Stimulated activated CD4-positive, alpha-beta T cell treated with anti-CD3 and anti-CD28 coated beads, Interleukin-1b, Interleukin-23, amount 100 ng/mL, for 48 hours (primary cell): ENCODE measurements around the gene NOXA1.

ENCODE experiments used
- DNase-seq: peaks from one replicate; pipeline ENCODE4 v3.0.0-alpha.2; 2020

NOXA1 gene

DNA sequence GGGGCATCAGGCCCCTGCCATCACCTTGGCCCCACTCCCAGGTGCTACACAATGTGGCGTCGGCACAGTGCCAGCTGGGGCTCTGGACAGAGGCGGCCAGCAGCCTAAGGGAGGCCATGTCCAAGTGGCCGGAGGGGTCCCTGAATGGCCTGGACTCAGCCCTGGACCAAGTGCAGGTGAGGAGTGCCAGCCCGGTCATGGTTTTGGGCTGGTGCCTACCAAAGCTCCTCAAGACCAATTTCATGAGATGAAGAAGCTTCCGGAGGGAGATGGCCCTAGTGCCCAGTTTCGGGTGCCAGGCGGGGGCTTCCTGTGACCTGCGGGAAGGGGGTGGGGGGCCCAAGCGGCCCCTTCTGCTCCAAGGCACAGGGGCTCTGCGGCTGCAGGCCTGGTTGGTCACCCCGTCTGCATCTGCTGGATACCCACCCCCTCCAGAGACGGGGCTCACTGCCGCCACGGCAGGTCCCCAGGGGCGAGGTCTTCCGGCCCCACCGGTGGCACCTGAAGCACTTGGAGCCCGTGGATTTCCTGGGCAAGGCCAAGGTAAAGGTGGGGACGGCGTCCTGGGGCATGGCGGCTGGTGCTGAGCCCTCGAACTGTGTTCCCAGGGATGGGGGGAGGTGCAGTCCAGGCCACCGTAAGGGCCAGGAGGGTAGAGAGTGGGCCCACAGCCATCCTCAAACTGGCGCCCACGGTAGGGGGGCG is 5.8 kb downstream of the NOXA1 start:
- no peak for DNase-seq

DNA sequence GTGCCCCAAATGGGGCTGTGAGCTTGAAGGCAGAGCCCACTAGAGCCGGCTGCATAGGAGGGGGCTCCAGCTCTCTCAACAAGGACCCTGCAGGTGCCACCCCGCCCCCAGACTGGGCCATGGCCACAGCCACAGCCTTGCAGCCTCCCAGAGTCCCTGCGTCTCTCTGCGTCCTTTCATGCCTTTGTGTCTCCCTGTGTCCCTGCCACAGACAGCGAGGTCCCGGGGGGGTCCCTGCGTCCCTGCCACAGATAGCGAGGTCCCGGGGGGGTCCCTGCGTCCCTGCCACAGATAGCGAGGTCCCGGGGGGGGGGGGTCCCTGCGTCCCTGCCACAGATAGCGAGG is 6.3 kb downstream of the NOXA1 start:
- DNase-seq = no peak

DNA sequence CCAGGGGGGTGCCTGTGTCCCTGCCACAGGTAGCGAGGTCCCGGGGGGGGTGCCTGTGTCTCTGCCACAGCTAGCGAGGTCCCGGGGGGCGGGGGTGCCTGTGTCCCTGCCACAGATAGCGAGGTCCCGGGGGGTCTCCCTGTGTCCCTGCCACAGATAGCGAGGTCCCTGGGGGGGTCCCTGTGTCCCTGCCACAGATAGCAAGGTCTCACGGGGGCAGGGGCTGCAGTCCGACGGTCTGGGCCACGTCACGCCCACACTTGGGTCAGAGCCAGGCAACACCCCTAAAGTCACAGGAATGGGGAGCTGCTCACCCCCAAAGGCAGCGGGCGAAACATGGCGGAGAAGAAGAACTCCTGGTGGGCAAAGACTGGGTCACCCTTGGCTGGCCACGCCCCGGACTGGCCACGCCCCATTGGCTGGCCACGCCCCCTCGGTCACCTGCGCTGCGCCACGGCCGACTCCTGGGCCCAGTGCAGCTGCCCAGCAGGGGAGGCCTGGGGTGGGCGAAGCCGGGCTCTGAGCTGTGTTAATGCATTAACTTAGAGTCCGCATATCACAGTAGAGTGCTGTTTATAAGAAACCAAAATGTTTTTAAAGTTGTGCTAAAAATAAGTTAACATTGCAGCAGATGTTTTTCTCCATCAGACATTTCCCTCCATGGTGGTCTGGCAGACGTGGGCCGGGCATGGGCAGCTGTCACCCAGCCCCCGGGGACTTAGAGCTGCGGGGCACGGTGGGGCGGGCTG is 7.0 kb downstream of the NOXA1 start:
- DNase-seq = no peak

DNA sequence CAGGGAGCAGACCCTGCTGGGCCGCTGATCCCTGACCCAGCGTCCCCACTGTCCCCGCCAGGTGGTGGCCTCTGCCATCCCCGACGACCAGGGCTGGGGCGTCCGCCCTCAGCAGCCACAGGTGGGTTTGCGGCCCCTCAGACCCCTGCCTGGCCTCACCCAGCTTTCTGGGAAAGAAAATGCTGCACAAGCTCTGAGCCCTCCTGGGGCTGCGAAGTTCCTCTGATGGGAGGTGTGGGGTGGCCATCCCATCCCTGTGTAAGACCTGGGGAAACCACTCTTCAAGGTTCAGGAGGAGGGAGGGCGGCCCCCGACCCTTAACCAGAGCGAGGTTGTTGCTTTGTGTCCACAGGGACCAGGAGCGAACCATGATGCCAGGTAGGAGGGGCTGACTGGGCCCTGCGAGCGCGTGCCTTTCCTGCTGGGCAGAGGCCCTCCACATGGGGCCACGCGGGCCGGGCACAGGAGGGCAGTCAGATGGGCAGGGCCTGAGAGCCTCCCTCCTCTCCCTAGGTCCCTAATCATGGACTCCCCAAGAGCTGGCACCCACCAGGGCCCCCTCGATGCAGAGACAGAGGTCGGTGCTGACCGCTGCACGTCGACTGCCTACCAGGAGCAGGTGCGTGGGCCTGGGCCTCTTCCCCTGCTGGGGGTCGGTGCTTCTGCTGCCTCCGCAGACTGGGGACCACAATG is 7.7 kb downstream of the NOXA1 start:
- DNase-seq = no peak

DNA sequence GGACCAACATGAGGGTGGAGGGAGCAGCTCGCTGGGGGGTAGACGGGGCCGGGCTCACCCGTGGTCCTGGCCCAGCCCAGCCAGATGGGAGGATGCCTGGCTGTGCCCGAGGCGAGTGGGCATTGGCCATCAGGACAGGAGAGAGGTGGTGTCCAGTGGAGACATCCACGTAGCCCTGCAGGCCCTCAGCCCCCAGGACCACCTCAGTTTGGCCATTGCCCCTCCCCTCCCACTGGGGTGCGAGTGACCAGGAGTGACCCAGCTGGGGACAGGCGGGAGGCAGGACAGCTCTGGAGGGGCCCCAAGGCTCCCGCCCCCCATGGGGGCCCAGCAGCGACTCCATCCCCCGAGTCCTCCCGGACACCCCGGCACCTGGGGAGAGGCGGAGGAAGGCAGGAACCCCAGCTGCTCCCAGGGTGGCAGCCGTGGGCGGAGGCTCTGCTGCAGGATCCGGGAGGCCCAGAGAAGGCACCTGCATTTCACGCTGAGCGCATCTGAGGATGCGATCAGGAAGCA is 8.3 kb downstream of the NOXA1 start:
- DNase-seq = no peak

DNA sequence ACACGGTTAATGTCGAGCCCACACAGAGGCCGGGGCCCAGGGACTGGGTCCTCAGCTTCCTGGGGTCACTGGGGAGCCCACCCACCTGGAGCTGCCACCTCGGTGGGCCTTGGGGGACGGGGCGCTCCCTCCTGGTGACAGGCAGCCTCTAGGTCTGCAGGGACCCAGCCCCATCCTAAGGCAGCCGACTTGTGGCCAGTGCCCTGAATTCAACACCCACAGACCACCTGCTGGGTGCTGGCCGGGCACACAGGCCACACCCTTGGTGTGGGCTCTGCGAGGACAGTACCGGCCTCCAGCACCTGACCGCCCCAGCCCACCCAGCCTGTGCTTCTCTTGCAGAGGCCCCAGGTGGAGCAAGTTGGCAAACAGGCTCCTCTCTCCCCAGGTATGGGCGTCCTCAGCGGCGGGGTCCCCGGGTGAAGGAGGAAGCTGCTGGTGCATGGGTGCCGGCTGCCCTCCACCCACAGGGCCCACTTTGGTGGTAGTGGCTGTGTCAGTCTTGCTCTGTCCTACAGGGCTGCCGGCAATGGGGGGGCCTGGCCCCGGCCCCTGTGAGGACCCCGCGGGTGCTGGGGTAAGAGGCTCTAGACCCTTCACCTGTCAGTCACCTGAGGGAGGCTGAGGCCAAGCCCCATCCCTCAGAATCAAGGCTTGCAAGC is 9.6 kb downstream of the NOXA1 start:
- no peak for DNase-seq

DNA sequence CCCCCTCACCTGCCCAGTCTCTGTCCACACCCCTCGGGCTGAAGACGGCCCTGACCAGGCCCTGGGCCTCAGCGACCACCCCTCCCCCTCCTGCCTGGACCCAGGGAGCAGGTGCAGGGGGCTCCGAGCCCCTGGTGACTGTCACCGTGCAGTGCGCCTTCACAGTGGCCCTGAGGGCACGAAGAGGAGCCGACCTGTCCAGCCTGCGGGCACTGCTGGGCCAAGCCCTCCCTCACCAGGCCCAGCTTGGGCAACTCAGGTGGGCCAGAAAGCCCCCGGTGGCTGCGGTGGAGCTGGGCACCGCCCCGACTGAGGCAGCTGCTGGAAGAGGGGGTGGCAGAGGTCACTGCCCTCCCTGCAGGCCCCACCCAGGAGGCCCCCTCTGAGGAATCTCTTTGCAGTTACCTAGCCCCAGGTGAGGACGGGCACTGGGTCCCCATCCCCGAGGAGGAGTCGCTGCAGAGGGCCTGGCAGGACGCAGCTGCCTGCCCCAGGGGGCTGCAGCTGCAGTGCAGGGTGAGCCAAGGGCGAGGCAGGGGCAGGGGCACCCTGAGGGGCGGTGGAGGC is 10.2 kb downstream of the NOXA1 start:
- no peak for DNase-seq

DNA sequence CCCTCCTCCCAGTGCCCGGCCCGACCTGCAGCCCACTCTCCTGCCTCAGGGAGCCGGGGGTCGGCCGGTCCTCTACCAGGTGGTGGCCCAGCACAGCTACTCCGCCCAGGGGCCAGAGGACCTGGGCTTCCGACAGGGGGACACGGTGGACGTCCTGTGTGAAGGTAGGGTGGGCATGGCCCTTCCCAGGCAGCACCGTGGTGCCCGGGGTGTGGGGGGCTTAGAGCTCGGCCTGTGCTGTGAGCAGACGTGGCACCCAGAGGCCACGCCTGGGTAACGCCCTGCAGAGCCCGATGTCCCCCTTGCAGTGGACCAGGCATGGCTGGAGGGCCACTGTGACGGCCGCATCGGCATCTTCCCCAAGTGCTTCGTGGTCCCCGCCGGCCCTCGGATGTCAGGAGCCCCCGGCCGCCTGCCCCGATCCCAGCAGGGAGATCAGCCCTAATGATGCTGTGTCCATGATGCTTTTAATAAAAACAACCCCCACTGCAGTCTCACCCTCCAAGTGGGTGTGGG is 10.8 kb downstream of the NOXA1 start:
- no peak for DNase-seq

DNA sequence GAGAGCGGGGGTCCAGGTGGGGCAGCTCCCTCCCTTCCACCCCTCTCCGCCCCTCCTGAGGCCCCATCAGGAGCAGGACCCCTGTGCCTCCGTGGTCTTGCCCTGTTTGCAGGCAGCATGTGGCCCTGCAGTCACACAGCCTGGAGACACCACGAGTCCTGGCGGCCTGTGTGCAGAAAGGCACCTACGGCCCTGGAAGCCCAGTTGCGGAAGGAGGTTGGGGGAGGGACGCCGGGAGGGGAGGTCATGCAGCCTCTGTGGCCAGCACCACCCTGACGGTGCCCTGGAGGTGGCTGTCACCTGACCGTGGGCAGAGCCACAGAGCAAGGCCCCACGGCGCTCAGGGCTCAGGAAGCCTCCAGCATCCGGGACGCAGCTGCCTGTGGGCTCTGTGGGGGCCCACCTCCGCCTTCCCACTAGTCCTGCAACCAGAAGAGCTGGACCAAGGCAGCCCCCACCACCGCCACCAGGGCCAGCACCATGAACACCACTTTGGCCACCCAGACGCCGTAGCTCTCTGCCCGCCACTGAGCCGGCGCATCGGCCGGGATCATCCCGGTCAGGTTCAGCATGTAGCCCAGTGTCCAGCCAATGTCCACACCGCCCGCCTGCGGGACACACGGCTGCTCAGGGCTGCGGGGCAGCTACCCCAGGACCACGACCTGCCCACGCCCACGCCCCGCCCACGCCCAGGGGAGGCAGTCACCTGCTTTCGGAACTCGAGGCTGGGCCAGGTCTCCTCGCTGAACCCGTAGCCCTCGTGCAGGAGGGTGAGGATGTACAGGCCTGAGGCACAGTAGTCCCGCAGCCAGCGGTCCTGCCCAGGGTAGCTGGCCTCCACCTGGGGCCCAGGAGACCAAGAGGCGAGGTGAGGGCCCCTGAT is 11.5 kb downstream of the NOXA1 start:
- DNase-seq = no peak

DNA sequence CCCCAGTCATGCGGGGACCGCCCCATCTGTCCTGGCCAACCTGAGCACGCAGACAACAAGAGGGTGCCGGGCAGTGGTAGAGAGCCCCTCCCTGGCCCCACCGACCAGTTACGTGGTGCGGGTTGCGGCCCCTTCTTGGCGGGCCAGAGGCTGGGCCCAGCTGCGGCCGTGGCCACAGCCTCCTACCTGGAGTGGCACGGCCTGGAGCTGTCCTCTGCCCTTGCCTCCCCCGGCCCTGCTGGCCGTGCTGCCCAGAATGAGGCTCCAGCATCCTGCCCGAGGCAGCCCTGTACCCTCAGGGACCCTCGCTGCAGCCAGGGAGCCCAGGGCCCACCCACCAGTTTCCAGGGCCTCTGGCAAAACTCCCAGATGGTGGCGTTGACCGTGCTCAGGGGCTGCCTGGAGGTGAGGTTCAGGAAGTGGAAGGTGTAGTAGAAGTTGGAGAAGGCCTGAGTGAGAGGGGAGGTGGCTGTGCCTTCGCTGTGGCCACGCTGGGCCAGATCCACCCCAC is 12.2 kb downstream of the NOXA1 start:
- DNase-seq = no peak

DNA sequence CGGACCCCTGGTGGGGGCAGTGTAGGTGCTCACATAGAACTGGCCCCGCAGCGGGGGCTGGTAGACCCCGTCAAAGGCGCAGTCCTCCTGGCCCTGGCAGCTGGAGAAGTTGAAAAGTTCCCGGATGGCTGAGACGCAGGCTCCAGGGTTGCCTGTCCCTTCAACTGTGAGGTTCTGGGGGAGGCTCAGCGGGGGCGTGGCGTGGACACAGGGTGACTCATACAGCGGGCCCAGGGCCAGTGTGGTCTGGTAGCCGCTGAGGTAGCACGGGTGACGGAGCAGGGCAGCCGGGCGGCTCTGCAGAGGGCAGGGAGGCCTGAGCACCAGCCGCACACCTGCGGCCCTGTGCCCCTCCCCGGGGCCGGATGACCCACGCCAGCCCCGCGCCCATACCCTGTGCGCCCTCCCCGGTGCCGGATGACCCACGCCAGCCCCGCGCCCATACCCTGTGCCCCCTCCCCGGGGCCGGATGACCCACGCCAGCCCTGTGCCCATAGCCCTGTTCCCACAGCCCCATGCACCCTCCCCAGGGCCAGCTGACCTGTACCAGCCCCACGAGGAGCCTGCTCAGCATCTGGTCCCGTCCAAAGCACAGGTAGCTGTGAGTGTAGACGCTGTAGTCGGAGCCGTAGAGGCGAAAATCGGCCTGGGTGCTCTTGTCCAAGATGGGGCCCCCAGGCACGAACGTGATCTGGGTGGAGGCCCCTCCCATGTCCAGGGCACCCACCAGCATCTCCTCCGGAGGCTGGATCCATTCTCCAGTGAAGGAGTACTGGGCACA is 13.0 kb downstream of the NOXA1 start:
- DNase-seq = no peak

DNA sequence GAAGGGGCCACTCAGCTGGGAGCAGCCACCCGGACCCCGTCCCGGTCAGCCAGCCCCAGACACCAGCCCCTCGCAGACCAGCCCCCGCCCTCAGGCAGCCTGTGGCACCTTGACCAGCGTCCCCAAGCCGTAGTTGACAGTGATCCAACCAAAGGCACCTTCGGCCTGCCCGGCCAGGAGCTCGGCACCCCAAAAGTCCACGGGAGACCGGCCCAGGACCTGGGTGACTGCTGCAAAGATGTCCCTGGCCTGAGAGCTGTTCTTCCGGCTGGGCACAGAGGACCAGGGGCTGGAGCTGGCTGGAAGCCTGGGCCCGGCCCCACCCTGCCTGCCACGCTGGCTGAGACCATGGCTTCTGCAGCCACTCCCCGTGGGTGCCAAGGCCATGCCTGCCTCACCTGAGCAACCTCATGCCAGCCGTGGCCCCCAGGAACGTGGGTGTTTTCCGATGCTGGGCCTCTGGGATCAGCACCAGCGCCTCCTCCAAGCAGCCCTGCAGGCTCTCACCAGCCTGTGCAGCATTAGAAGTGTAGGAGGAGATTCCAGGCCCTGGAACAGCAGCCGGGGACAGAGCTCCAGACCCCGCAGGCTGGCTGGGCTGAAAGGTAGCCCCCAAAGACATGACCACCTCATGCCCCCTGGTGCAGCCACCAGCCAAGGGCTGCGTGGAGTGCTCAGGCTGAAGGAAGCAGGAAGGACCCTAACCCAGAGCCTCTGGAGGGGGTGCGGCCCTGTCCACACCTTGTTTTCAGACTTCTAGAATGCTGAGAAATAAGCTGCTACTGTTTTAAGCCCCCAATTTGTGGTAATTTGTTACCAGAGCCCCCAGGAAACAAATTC is 13.8 kb downstream of the NOXA1 start:
- DNase-seq = no peak

DNA sequence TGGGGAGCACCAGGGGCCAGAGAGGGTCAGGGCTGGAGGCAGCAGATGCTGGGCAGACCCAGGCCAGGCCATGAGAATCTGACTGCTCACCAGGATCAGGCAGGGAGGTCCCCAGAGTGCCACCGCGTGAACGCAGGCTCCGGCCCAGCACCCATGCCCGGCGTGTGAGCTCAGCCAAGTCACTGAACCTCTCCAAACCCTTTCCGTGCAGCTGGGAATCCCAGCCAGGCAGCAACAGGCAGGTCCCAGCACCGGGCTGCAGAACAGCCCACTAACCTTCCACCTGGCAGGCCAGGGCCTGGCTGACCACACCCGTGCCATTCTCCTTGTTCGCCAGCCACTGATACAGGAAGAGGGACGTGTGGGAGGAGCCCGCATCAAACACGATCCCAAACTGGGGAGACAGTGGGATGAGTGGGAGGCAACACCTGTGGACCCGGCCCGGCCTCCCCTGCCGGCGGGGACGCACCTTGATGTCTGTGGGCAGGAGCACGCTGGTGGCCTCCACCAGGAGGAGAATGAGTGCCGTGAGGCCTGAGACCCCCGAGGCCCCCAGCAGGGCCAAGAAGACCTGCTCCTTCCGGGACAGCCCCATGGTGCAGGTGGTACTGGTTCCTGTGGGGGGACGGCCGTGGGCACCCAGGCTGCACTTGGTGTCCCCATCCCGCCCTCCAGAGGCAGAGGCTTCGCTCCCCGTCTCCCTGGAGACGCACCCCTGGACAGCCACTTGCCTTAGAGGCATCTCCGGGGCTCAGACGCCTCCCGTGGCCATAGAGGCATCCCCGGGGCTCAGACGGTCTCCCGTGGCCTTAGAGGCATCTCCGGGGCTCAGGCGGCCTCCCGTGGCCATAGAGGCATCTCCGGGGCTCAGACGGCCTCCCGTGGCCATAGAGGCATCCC is 14.7 kb downstream of the NOXA1 start:
- DNase-seq = no peak

DNA sequence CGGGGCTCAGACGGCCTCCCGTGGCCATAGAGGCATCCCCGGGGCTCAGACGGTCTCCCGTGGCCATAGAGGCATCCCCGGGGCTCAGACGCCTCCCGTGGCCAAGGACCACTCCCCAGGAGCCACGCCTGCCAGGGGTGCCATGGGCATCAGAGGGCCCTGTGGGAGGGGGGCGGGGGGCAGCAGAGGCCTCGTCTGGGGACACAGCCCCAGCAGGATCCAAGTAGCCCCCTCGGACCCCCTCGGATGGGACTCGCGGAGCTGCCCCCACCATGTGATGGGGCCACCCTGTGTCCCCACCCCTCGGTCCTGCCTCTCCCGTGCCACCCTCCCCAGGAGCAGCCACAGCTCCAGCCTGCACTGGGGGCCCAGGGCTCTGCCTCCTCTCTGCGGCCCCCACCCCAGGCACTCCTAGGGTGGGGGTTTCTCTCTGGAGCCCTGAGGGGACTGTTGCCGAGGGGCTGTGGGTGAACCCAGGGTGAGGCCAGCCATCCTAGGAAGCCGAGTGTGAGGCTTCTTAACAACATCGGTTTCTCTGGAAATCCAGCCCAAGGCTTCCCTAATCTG is 15.5 kb downstream of the NOXA1 start:
- no peak for DNase-seq

DNA sequence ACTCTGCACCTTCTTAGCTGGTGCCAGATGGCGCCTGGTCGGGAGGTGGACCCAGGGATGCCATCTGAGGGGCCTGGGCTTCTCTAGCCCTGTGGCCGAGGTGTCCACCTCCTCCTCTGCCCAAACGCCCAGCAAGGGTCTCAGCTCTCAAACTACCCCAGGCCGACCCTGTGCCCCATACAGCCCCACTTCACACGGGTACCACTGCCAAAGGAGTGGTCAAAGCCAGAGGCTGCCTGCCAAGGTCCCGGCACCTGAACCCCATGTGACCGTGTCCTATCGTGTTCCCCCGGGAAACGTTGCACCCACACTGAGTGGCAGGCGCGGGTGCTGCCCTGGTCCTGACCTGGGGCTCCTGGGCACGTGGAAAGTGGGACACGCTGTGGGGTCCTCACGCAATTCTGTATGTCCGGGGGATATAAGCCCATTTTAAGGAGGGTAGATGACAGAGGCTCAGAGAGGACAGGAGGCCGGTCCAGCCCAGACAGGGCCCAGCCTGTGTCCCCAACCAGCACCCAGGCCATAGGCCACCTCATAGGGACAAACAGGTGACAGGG is 16.0 kb downstream of the NOXA1 start:
- no peak for DNase-seq

DNA sequence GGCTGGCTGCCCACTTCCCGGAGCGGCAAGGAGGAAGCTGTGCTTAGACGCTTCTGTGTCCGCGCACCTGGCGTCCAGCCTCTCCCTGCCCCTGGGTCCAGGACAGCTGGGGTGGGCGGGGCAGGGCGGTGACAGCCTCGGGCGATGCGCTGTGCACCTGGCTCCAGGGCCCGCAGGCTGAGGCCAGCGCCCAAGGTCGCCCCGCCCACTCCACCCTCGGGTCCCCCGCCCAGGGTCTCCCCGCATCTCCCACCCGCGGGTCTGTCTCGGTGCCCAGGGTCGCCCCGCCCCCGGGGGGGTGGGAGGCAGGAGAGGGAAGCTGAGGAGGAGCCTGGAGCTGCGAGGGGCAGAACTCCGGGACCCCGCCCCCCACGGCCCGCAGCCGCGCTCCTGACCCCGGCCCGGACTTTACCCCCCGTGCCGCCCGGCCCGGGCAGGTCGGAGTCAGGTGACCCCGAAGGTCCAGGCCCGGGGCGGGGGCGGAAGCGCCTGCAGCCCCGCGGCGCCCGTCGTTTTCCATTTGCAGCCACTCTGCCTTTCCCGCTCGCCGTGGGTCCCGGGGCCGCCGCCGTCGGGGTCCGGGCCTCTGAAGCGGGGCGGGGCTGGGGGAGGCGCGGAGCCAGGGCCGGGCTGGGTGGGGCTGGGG is 18.2 kb downstream of the NOXA1 start, which contains the start of gene ENTPD8:
Gene ENTPD8 (minus strand): TSS at position 69 of the 646 bp plus-strand sequence. CDS start 3,072 bp downstream, outside the sequence.
- DNase-seq = no peak

DNA sequence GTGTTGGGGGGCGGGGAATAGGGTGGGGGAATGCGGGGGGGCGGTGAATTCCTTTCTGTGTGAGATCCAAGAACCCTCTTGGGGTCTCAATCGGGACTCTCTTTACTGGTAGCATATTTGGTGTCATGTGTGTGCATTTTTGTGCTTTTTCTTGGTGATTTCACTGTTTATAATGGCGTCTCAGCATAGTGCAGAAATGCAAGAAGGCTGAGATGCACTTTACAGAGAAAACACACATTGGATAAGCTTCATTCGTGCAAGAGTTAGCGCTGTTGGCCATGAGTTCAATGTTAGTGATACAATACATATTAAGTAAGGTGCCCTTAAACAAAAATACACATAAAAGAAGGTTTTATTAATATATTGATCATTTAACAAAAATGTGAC is 18.7 kb downstream of the NOXA1 start:
- no peak for DNase-seq
